ENCODE measurements around the gene ATP6V1E1. TPM values are rescaled to one million over a fixed set of nuclear protein-coding genes. Genes with fewer than 3 reads are reported as not detected.

ATP6V1E1 gene
- total and polyA plus RNA-seq, 10 of the 15 experiments (the other 5 are each of a cell fraction or from before 2014, with no cell fraction given): 66.7 to 128 (median 87.9) TPM

DNA sequence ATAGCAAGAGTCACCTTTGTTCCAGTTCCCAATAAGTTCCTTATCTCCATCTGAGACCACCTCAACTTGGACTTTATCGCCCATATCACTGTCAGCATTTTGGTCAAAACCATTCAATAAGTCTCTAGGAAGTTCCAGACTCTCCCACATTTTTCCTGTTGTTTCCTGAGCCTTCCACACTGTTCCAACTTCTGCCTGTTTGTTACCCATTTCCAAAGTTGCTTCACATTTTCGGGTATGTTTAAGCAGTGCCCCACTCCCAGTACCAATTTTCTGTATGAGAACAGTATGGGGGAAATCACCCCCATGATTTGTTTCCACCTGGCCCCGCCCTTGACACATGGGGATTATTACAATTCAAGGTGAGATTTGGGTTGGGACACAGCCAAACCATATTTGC lies 36.7 kb upstream of the ATP6V1E1 start (continued):
- TF ChIP-seq, protein P1, sequence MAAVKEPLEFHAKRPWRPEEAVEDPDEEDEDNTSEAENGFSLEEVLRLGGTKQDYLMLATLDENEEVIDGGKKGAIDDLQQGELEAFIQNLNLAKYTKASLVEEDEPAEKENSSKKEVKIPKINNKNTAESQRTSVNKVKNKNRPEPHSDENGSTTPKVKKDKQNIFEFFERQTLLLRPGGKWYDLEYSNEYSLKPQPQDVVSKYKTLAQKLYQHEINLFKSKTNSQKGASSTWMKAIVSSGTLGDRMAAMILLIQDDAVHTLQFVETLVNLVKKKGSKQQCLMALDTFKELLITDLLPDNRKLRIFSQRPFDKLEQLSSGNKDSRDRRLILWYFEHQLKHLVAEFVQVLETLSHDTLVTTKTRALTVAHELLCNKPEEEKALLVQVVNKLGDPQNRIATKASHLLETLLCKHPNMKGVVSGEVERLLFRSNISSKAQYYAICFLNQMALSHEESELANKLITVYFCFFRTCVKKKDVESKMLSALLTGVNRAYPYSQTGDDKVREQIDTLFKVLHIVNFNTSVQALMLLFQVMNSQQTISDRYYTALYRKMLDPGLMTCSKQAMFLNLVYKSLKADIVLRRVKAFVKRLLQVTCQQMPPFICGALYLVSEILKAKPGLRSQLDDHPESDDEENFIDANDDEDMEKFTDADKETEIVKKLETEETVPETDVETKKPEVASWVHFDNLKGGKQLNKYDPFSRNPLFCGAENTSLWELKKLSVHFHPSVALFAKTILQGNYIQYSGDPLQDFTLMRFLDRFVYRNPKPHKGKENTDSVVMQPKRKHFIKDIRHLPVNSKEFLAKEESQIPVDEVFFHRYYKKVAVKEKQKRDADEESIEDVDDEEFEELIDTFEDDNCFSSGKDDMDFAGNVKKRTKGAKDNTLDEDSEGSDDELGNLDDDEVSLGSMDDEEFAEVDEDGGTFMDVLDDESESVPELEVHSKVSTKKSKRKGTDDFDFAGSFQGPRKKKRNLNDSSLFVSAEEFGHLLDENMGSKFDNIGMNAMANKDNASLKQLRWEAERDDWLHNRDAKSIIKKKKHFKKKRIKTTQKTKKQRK (IDR thresholded peaks at IDR 0.05; ENCODE audit: low read depth, low read length): no peak
- TF ChIP-seq, protein P2, sequence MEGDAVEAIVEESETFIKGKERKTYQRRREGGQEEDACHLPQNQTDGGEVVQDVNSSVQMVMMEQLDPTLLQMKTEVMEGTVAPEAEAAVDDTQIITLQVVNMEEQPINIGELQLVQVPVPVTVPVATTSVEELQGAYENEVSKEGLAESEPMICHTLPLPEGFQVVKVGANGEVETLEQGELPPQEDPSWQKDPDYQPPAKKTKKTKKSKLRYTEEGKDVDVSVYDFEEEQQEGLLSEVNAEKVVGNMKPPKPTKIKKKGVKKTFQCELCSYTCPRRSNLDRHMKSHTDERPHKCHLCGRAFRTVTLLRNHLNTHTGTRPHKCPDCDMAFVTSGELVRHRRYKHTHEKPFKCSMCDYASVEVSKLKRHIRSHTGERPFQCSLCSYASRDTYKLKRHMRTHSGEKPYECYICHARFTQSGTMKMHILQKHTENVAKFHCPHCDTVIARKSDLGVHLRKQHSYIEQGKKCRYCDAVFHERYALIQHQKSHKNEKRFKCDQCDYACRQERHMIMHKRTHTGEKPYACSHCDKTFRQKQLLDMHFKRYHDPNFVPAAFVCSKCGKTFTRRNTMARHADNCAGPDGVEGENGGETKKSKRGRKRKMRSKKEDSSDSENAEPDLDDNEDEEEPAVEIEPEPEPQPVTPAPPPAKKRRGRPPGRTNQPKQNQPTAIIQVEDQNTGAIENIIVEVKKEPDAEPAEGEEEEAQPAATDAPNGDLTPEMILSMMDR (IDR thresholded peaks at IDR 0.05 in 2 of 3, conservative IDR thresholded peaks at IDR 0.05 in 1 of 3; ENCODE audit: control insufficient read depth in 2 of 3, extremely low read depth in 1 of 3, insufficient read depth in 1 of 3, low read depth in 3 of 3, low read length in 3 of 3): no peak

DNA sequence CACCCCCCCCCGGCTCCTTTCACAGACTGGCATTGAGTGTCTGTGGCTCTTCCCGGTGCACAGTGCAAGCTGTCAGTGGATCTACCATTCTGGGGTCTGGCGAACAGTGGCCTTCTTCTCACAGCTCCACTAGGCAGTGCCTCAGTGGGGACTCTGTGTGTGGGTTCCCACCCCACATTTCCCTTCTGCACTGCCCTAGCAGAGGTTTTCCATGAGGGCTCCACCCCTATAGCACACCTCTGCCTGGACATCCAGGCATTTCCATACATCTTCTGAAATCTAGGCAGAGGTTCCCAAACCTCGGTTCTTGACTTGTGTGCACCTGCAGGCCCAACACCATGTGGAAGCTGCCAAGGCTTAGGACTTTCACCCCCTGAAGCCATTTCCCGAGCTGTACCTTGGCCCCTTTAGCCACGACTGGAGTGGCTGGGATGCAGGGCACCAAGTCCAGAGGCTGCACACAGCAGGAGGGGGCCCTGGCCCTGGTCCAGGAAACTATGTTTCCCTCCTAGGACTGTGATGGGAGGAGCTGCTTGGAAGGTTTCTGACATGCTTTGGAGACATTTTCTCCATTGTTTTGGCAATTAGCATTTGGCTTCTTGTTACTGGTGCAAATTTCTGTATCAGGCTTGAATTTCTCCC lies 36.0 kb upstream of the ATP6V1E1 start:
- Histone ChIP-seq H3K4me2 (ENCODE audit: control insufficient read depth, insufficient read depth) (no peak overlapping the region), H3K9me3 (replicated peaks; ENCODE audit: control insufficient read depth, insufficient read depth, low read length) (peaks cover 12% of the 10 kb centered on the region; the same call in 2 of the 3 replicates), H4K20me1 (ENCODE audit: control insufficient read depth, insufficient read depth) (no peaks in the 10 kb centered on the region), H3K27ac (ENCODE audit: control insufficient read depth, insufficient read depth) (no peak overlapping the region), H3K27me3 (replicated peaks in 1 of 2; ENCODE audit: control insufficient read depth in 2 of 2, insufficient read depth in 2 of 2, low read length in 1 of 2) (no peaks in the 10 kb centered on the region), H3K9ac (ENCODE audit: control insufficient read depth, insufficient read depth, low read length) (no peak overlapping the region), H3K4me3 (no peak overlapping the region), H3K36me3 (ENCODE audit: control insufficient read depth in 2 of 2, insufficient read depth in 2 of 2, low read length in 1 of 2) (peaks cover 2 to 12% of the 10 kb centered on the region in 2 experiments; a peak in 2 of 4 replicates), H3K79me2 (ENCODE audit: control insufficient read depth, insufficient read depth, low read length) (no peaks in the 10 kb centered on the region), H2AFZ (ENCODE audit: control insufficient read depth, low read depth, low read length) (no peak overlapping the region), H3K4me1 (ENCODE audit: control insufficient read depth, insufficient read depth, low read length) (no peaks in the 10 kb centered on the region)
- no TSS peak for BruUV-seq (replicated peaks)
- in situ Hi-C loops (cut with MboI) (no loop called here), intact Hi-C loops (cut with micrococcal nuclease; ENCODE audit: unreplicated experiment) (no loop called here)
- ChIA-PET CTCF (no interaction called here), SMC1A (ENCODE audit: uncharacterized antibody, unreplicated experiment) (no interaction called here), POLR2A (no interaction called here), RAD21 (ENCODE audit: unreplicated experiment) (no interaction called here)
- DNase-seq (ENCODE audit: low read depth, low spot score) (no peak), FAIRE-seq (no peak), ATAC-seq (no peak)
- WGBS (ENCODE audit: insufficient coverage, insufficient replicate concordance, low lambda C conversion rate, missing lambda C conversion rate): 96% methylated on average over 6 of the region's 6 CpGs
- TF ChIP-seq, protein P3, sequence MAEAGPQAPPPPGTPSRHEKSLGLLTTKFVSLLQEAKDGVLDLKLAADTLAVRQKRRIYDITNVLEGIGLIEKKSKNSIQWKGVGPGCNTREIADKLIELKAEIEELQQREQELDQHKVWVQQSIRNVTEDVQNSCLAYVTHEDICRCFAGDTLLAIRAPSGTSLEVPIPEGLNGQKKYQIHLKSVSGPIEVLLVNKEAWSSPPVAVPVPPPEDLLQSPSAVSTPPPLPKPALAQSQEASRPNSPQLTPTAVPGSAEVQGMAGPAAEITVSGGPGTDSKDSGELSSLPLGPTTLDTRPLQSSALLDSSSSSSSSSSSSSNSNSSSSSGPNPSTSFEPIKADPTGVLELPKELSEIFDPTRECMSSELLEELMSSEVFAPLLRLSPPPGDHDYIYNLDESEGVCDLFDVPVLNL (IDR thresholded peaks at IDR 0.05; ENCODE audit: low read depth, low read length): no peak
- TF ChIP-seq CHD4 (IDR thresholded peaks at IDR 0.05) (no peak), ELK1 (IDR thresholded peaks at IDR 0.05; ENCODE audit: low read depth, low read length) (no peak), CBFB (IDR thresholded peaks at IDR 0.05; ENCODE audit: low read depth) (no peak), USF1 (IDR thresholded peaks at IDR 0.05; ENCODE audit: borderline replicate concordance, extremely low read length, insufficient read depth, low read depth, low read length) (no peak)

Data from GM12878 (cell line).